GM11168 (cell line): ENCODE results near the gene SLC40A1.

Source experiments
- in situ Hi-C: fragments of 300-500 bp; cut with MboI; formaldehyde crosslinking; loops from one replicate; pipeline ENCODE4 v1.12.0; 2022; ENCODE audit warnings: low sequenced_read_pairs; ENCODE audit not compliant: unreplicated experiment

SLC40A1 gene

GRCh38 chr2:189544318-189545042, 36.1 kb downstream of the SLC40A1 start:
- in situ Hi-C loops, result no loop called here

DNA sequence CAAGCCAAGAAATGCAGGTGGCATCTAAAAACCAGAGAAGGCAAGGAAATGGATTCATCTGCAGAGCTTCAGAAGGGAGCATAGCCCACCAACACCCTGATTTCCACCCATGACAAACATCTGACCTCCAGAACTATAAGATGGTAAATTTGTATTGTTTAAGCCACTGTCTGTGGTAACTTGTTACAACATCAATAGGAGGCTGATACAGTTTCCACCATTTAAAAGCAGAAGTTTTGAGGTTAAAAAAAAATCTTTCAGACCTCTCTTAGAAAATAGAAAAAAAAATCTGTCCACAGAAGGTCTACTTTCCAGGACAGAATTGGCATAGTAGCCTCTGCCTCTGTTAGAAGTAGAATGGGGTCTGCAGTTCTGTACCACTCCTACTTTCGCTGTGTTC, 37.2 kb downstream of the SLC40A1 start:
- in situ Hi-C loops, result no loop called here

GRCh38 chr2:189542145-189542882, 38.3 kb downstream of the SLC40A1 start:
- in situ Hi-C loops, result no loop called here

GRCh38 chr2:189541591-189541990, 39.0 kb downstream of the SLC40A1 start:
- in situ Hi-C loops, result no loop called here

- in situ Hi-C loops, result no loop called here
Measured at GRCh38 chr2:189540551-189540950, 40.0 kb downstream of the SLC40A1 start.

- in situ Hi-C loops, result no loop called here
Measured at GRCh38 chr2:189538402-189538801, 42.2 kb downstream of the SLC40A1 start.

GRCh38 chr2:189536830-189537229, 43.8 kb downstream of the SLC40A1 start:
- in situ Hi-C loops, result no loop called here

DNA sequence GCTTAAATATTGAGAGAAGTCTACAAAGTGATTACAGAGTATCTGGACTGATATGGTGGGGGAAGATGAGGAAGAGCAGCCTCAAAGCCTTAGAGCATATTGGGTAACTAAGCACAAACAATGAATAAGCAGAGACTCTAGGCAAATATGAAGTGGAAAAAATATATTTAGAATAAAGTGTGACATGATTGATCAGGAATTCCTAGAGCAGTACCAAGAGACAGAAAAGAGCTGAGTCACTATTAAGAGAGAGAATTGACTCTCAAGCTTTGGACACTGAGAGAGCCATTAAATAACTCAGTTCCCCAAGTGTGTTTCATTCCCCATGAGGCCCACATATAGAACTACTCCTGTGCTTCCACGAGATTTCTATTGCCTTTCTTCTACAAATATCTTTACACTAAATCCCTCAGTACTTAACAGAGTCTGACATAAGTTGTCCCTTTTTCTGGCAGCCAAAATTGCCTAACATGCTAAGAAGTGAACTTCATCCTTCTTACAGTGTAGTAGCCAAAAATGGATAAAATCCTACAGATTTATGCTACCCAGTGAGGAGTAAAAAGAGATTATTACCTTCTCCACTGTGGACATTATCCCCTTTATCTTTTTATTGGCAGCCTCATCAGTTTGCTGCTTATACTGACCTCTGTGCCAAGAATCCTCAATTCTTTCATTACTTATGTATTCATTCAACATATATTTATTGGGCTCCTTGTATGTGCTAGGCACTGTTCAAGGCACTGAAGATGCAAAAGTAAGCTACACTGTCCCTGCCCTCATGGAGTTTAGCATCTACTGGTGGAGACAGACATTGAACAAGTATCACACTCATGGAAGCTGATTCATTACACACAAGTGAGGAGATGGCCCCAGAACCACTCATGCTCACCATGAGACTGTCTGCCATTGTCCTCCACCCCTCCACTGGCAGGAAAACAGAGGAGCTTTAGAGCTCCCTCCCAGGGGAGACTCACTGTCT, 45.4 kb downstream of the SLC40A1 start:
- in situ Hi-C loops, result no loop called here

- in situ Hi-C loops, result no loop called here
Measured at GRCh38 chr2:189533288-189534035, 47.1 kb downstream of the SLC40A1 start.

GRCh38 chr2:189530965-189531637, 49.5 kb downstream of the SLC40A1 start:
- in situ Hi-C loops, result no loop called here

DNA sequence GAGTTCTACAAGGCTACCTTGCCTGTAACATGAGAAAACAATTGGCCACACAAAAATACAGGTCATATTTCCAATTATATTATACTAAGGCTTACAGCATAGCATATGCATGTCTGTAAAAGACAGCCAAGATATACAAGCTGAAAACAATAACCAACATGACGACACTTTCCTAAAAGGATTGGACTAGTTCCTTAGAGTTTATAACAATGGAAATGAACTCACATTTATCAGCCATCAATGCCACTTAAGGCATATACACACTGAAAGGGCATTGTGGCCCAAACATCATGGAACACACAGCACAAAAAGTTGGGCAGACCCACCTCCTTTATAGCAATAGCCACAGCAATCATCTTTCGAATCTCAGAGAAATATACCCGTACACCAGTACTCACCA, 52.0 kb downstream of the SLC40A1 start:
- in situ Hi-C loops, result no loop called here

GRCh38 chr2:189527812-189528592, 52.6 kb downstream of the SLC40A1 start:
- in situ Hi-C loops, result no loop called here

GRCh38 chr2:189527041-189527750, 53.4 kb downstream of the SLC40A1 start:
- in situ Hi-C loops, result no loop called here

DNA sequence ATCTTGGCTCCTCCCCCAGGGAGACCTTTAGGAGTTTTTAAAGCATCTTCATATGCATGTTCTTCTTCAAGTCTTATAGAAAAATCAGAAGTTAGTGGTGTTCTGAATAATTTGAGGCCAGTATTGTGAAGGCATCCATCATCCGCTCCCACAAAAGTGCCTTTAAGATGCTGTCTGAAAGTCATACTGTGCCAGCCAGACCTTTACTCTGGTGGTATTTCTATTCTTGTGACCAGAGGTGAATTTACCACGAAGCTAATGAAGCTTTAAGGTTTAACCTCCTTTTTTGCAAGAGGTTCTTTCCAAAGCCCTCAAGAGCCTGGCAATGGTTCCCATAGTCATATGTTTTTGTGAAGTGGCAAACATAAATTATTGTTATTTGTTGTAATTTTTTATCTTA, 54.3 kb downstream of the SLC40A1 start:
- in situ Hi-C loops, result no loop called here

DNA sequence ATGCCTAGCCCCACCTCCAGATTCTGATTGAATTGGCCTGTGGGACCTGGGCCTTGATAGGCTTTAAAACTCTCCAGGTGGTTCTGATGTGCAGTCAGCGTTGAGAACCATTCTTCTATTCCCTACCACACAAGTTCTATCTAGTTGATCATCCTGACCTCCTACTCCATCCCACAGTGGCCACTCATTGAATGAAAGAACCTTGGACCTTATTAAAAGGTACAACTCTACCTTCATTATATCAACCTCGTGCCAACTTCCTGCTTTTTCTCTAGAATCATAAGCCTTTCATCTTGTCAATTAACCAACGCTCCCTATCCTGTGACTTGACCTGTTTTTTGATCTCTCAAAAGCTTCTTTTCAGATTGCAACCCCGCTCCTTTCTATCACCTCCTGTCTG, 55.8 kb downstream of the SLC40A1 start:
- in situ Hi-C loops, result no loop called here

DNA sequence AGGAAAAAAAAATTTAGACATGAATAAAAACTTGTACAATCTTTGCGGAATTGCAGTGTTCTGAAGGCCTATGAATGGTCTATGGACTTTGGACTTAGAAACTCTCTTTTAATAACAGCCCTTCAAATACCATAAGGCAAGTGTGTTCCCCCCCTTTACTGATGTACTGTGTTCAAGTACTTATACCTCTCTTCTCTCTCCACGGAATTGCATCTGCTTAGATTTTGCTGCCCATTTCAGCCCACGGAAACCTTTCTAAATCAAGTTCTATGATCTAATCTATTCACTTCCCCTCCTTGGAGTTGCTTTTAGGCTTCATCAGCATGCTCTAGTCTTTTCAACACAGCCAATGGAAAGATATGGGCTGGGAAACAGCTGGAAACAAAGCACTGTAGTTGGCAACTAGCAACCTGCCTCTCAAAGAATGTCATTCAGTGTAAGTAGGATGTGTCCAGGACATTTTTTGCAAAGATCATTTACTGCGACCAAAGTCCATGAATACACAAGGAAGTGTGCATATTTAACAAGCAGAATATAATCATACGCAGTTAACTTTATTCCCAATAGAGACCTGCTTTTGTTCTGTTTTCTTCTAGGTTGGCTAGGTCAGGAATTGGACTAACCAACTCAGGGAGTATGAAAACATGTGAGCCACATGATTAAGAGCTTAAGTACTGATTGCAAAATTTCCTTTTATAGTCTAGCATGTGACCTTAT, 58.0 kb downstream of the SLC40A1 start:
- in situ Hi-C loops, result no loop called here

DNA sequence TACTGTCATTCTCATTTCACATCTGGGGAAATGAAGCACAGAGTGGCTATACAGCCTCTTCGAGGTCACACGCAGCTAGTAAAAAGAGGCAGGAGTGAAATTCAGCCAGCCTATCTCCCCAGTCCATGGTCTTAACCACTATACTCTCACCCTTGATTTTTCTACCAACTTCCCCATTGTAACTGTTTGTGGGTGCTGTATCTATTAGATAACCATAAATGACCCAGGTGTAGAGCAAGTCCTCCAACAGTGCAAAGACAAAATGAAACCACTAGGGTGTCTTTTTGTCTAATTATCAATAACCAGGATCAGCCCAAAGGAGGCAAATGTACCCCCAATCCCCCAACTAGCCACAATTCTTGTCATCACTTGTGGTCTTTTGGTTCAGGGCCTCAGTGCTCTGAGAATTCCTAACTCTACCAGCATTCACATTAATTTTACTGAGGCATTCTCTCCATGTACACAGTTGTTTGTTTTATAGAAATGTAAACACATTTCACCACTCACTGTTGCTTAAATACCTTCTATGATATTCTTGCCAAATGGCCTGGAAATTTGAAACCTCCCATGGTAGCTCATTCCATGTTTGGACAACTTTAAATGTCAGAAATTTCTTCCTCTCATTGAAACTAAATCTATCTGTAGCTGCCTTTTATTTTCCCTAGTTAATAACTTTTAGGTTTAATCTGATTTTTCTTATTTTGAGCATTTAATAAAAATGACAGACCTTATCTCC, 58.7 kb downstream of the SLC40A1 start:
- in situ Hi-C loops, result no loop called here
